NCI-H1092 treated with DMSO at 0.1 percent for 48 hours (cell line): ENCODE data around the gene TCEAL8.

Experiments
- DNase-seq: peaks from one replicate; lab custom pipeline; 2025; lab: John Stamatoyannopoulos, UW

Gene TCEAL8

DNA sequence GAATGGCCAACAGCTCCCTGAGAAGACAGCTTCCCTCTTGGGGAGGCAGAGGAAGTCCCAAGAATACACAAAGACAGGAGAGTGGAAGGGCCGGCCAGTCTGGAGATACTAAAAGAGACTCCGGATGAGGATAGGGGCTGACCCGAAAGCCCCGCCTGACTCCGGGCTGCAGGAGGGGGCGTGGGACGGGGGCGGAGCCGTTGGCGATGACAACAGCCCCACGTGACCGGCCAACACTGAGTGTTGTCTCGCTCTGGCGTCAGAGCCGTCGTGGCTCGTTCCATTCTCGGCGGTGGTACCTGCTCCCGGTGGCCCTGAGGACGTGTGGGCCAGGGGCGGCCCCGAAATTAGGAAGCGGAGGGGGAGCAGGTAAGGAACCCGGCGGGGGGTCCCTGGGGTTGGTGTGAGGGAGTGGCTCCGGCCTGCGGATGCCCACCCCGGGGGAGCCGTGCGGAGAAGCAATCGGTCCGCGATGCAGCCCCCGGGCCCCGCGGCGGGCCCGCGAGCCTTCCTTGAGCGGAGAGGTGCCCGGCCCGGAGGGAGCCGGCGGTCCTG, 40.0 kb downstream of the TCEAL8 start, which contains the start of gene BEX4:
TSS of gene BEX4 (plus strand) at position 239 of the 555 bp plus-strand sequence. CDS start 1,046 bp downstream, outside the sequence.
- peak; percentile 67 for DNase-seq

DNA sequence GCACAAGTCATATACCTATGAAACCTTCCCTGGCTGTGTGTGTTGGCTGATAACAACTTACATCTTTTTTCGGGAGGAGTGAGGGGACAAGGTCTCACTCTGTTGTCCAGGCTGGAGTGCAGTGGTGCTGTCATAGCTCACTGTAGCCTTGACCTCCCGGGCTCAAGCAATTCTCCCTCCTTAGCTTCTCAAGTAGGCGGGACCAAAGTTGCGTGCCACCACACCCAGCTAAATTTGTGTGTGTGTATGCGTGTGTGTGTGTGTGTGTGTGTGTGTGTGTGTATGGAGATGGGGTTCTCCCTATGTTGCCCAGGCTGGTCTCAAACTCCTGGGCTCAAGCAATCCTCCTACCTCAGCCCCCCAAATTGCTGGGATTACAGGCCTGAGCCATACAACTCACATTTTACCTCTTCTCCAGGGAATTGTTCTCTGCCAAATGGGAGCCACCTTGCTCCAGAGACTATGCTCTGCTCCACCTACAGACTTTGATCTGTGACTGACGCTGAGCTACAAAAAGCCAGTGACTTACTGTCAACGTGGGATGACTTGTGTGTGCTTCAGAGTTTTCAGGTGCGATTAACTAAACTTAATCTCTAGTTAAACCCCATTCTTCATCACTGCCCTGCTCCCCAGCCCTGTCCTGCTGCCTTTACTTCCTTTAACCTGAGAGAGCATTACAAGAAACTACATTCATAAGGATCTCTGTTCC, 42.1 kb downstream of the TCEAL8 start:
- no peak for DNase-seq

DNA sequence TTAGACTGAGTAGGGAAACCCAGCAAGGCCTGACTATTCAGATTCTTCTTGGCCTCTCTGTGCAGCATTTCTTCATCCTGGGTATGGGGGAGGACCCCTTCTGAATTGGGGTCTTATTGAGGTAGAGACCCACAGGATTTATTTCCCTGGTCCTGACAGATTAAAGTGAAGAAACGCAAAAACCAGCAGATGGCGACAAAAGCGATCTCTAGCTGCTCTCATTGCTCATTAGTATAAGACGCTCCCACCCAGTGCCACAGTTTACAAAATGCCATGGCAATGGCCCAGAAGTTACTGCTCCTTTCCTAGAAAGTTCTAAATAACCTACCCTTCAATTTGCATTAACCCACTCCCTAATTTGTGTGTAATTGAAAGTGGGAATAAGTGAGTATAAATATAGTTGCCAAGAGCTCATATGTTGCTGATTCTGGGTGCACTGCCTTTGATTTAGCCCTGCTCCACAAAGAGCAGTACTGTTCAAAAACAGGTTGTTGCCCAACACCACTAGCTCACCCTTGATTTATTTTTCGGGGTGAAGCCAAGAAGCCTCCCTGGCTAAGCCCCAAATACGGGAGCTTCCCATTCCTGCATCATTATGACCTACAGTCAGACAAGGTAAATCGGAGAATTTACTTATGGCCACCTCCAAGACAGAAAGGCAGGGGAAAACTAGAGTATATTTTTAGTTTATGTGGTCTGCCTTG, 43.8 kb downstream of the TCEAL8 start:
- DNase-seq = peak; percentile 38

DNA sequence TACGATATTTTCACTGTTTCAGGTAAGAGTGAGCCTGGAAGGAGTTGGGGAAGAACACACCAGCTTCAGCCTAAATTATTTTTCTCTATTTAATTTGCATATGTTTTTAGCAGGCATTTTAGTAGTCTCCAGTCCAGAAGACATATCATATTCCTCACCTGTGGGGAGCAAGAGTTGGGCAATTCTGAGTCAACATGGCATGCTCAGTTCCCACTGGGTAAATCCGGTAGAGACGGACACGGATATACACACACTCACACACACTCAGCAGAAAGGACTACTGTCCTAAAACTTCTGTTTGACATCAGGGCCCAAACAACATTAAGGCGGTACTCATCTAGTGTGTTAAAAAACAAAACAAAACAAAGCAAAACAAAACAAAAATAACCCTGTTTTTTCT, 44.9 kb downstream of the TCEAL8 start:
- no peak for DNase-seq
